ENCODE measurements around the gene MYOZ1.

The MYOZ1 gene

DNA sequence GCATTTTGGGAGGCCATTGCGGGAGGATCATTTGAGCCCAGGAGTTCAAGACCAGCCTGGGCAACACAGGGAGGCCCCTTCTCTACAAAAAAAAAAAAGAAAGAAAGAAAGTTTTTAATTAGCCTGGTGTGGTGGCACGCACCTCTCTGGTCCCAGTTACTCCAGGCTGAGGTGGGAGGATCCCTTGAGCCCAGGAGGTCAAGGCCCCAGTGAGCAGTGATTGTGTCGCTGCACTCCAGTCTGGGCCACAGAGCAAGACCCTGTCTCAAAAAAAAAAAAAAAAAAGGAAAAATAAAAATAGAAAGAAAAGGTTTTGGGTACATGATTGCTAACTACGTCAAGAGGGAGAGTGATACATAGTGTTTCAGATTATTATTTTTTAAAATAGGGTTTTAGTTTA, 48.2 kb downstream of the MYOZ1 start:
- DNase-seq (ENCODE audit: low read depth), result no peak

DNA sequence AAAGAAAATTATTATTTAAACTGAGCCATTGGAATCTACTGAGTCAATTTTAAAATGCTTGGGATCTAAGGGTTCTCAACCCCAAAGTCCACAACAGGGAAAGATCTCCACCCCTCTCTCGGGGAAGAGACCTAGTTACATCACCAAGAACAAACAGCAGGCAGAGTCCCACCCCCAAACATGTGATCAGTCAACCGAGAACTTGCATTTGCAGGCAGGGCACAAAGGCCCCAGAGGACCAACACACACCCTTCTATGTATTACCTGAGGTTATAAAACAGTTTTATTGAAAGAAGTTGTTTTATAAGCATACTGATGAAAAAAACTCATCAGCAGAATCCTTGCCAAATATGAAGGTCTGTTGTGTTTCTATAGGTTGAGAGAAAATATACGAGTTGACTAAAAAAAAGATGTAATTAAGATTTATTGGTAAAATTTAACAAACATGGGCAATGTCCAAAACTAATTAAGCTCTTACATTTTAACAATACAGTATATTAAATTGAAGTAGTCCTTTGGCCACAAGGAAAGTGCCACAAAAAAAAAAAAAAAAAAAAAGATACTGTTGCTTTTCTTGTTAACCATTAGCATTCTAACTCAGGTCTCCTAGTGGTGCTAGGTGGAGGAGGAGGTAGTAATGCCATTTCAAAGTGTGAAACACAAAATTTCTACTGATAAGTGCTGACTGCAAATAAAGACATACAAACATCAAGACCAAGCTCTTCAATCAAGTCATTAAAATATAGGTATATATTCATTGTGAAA, 49.2 kb downstream of the MYOZ1 start:
- DNase-seq (ENCODE audit: low read depth), result peak; percentile 32

DNA sequence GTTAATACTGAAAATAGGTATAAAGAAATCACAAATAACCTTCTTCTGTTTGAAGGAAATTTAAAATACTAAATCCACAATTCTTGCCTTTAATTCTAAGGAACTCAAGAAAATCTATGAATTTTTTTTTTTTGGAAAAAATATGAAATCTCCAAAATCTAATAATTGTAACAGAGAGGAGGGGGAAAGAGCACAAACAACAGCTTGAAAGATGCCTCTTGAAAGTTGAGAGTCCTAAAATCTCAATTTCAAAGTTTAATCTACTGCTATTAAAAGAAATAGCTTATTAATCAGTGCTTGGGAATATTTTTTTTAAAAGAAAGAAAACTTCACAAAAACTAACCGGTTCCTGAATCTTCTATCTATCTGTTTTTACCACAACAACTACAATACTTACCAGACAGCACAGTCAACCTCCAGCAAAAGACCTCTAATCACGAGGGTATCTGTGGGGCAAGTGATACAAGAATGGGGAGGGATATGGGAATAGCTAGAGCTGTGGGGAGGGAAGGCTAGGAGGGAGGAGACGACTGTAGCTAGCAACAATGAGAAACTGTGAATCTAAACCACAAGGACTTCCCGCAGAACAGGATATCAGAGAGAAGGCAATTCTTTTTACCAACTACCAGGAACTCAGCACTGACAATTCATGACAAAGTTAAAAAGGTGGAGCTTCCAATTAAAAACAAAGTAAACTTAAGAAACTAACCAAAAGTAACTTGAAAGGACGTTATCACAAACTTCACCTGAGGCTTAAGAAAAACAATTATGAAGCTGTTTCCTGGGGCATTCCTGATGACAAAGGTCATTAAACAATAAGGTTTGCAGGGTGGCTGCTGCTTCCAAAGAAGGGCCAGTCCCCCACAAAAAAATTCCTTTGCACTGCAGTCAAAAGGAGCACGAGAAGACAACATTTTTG, 50.1 kb downstream of the MYOZ1 start, which contains the start of gene USP54:
Gene USP54 (minus strand): TSS at position 462 of the 919 bp plus-strand sequence. CDS start 15,684 bp downstream, outside the sequence.
- DNase-seq (ENCODE audit: low read depth), result peak; percentile 31

DNA sequence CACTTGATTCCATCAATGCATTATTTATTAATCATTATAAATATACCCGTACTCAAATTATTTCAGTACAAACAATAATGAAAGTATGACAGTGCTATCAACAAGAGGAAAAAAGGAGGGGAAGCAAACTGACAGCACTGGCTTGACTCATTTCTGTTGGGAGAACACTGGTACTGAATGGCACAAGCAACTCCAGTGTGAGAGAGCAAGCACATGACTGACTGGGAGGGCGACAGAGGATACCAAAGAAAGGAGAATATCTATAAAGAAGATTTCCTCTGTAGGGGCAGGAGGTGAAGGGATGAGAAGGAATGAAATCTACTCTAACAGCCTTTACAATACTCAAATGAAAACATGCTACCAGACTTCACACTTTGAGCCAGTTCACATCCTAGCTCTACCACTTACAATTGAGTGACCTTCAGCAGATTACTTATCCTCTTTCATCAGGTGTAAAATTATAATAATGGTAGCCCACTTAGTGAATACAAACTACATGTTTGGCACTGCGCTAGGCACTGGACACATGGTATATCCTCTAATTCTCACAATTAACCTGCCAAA, 51.6 kb downstream of the MYOZ1 start:
- no peak for DNase-seq (ENCODE audit: low read depth)

DNA sequence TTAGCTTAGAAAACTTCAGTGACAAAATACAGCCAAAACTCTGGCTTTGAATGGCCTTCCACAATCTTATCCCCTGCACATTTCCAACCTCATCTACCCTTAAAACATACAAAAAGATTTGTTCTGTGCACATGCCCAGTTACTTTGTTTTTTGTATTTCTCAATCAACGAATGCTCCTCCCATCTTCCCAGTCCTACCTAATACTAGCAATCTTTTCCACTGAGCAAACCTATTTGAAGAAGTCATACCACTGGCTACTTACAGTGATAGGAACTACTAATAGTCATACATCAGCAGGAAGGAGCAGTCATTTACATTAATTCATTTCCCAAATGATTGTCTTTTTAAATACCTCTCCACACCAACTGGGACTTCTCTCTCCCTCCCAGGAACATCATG, 52.6 kb downstream of the MYOZ1 start:
- DNase-seq (ENCODE audit: low read depth), result no peak

DNA sequence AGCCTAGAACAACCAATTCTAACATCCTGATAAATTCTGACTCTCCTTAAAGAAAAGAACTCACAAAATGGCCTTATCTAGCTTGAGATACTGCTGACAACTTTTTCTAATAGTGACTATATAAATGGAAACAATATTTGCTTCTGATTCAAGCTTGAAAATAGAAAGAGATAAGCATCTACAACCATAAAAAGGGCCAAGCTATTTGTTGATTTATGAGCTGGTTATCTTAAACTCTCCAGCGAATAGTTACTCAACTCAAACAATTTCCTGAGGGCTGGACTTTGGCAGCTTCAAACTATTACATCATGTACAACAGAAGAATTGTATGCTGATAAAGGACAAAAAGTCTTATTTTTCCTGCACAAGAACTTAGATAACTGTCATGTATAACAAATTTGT, 54.7 kb downstream of the MYOZ1 start:
- DNase-seq (ENCODE audit: low read depth), result no peak

DNA sequence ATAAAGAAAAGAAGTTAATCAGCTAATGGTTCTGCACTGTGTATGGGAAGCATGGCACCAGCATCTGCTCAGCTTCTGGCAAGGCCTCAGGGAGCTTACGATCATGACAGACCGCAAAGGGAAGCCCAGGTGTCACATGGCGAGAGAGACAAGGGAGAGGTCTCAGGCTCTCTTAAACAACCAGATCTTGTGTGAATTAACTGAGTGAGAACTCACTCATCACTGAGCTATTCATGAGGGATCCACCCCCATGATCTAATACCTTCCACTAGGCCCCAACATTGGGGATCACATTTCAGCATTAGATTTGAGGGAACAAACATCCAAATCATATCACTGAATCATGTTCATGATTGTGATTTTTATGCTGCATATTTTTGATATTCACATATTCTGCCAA, 55.9 kb downstream of the MYOZ1 start:
- DNase-seq (ENCODE audit: low read depth), result no peak

DNA sequence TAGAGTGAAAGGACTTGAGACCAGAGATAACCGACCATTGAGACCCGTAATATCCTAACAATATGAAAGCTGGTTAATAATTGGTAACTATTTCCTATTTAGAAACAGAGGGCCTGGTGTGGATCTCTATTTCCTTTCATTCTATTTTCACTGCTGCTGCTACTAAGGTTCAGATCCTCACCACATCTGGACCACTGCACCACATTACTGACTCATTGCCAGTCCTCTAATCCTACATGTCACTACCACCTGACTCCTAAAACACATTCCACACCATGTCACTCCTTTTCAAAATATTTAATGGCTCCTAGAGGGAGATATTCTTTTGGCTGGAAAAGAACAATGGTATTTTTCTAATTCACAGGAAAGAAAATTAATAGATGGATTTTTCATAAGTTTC, 56.5 kb downstream of the MYOZ1 start:
- no peak for DNase-seq (ENCODE audit: low read depth)

DNA sequence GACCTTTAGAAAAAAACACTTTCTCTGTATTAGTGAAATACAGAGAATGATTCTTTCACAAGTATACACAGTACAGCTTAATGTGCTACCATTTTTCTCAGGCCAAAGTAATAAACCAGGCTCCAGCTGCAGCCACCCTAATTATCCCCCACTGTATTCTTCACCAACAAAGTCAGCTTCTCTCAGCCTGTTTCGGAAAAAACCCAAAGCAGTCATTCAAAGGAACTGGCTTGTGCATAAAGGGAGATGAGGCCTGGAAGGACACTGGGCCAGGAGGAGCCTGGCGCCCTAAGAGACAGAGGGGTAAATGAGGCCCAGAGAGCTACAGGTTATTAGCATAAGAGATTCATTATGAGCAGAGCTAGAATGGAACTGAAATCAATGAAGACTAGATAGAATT, 59.4 kb downstream of the MYOZ1 start:
- DNase-seq (ENCODE audit: low read depth), result no peak

Data from CMK (cell line).